Osteoblast (primary cell): Measurements from ENCODE around the gene RAP1GAP. TPM values are rescaled to one million over a fixed set of nuclear protein-coding genes. Genes with fewer than 3 reads are reported as not detected.
A peak's percentile ranks its signal among the peaks of the same experiment; 100 is the strongest.

Experiments
- DNase-seq: peaks from one replicate; pipeline ENCODE4 v3.0.0; 2011; ENCODE audit warnings: low spot score, mixed read lengths; ENCODE audit not compliant: insufficient read length; ENCODE audit errors: missing footprints
- H2AFZ ChIP-seq: 2 replicates; pipeline ENCODE4 v1.6.0; 2011; ENCODE audit warnings: mild to moderate bottlenecking, low read length
- H3K27ac ChIP-seq: 2 replicates; pipeline ENCODE4 v1.5.1; 2011; ENCODE audit warnings: mild to moderate bottlenecking, low read depth, low read length, moderate library complexity
- H3K27me3 ChIP-seq: 2 replicates; pipeline ENCODE4 v1.6.0; 2012; ENCODE audit warnings: mild to moderate bottlenecking, control low read depth, inconsistent platforms, low read length, moderate library complexity; ENCODE audit not compliant: insufficient read depth
- H3K36me3 ChIP-seq: 2 replicates; pipeline ENCODE4 v1.5.1; 2011; ENCODE audit warnings: mild to moderate bottlenecking, low read length, control low read depth, moderate library complexity; ENCODE audit not compliant: insufficient read depth
- H3K4me1 ChIP-seq: 2 replicates; pipeline ENCODE4 v1.5.1; 2011; ENCODE audit warnings: mild to moderate bottlenecking, low read length, control low read depth, moderate library complexity; ENCODE audit not compliant: insufficient read depth
- H3K4me2 ChIP-seq: 2 replicates; pipeline ENCODE4 v1.6.0; 2011; ENCODE audit warnings: mild to moderate bottlenecking, low read length; ENCODE audit not compliant: insufficient read depth
- H3K4me3 ChIP-seq: fragments of 200-600 bp; sonication (generic); 3 replicates; pipeline ENCODE4 v1.5.1; 2012; ENCODE audit warnings: mild to moderate bottlenecking, low read length, inconsistent platforms; ENCODE audit not compliant: insufficient read depth
- H3K79me2 ChIP-seq: 2 replicates; pipeline ENCODE4 v1.6.0; 2012; ENCODE audit warnings: mild to moderate bottlenecking, low read length, control low read depth, inconsistent platforms; ENCODE audit not compliant: insufficient read depth
- H3K9me3 ChIP-seq: 2 replicates; pipeline ENCODE4 v1.5.1; 2011; ENCODE audit warnings: low read depth, low read length, control low read depth
- H4K20me1 ChIP-seq: 2 replicates; pipeline ENCODE4 v1.6.0; 2012; ENCODE audit warnings: mild to moderate bottlenecking, low read length, control low read depth; ENCODE audit not compliant: insufficient read depth
- total RNA-seq: library from RNA; depleted of rRNA; stranded (reverse); fragments of >200 nt; gene quantifications from 2 replicates; pipeline ENCODE4 v1.2.3, GENCODE V29; 2012
- TF ChIP-seq, protein P1 (sequence below): IDR thresholded peaks from 2 replicates; pipeline ENCODE4 v1.5.1; 2011; ENCODE audit warnings: mild to moderate bottlenecking, low read depth, low read length, moderate library complexity; ENCODE audit errors: extremely low read depth

The RAP1GAP gene
- total RNA-seq, 1 donor = under 0.01 TPM

DNA sequence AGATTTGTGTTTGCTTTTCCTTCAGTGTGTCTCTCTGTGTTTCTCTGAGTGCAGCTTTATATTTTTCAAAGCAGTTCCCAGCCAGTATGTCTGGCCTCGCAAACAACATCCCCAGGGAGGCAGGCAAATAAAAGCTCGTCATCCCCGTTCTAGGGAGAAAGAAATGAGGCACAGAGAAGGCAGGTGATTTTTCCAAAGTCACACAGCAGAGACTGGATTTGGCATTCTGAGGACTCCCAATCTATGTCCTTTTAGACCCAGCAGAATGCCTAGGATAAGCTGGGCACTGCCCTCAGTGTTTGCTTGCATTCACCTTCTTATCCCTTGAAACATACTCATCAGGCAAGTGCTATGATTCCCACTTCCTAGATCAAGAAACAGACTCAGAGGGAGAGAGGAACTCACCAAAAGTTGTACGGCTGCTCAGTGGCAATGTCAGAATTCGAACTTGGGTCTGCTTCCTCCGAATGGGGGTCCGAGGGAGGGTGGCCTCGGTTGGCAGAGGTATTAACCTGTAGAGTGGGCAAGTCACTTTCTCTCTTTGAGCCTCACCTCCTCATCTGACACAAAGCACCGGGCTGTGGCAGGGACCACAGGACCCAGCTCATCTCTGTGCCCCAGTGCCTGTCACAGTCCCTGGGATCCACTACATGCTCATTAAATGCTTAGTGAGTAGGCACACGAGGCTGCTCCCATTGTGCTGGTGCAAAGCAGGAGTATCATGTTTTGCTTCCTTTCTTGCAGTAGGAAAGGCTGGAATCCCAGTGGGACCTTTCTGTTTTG is 4.2 kb downstream of the RAP1GAP start:
- Histone ChIP-seq H3K4me2 (no peak overlapping the region), H3K27ac (no peak overlapping the region), H3K9me3 (no peaks in the 10 kb centered on the region), H3K4me3 (no peak overlapping the region), H2AFZ (no peak overlapping the region), H4K20me1 (peaks cover 9% of the 10 kb centered on the region), H3K79me2 (no peaks in the 10 kb centered on the region), H3K36me3 (no peaks in the 10 kb centered on the region), H3K4me1 (peaks cover 13% of the 10 kb centered on the region), H3K27me3 (peaks cover 48% of the 10 kb centered on the region)
- TF ChIP-seq, protein P1, sequence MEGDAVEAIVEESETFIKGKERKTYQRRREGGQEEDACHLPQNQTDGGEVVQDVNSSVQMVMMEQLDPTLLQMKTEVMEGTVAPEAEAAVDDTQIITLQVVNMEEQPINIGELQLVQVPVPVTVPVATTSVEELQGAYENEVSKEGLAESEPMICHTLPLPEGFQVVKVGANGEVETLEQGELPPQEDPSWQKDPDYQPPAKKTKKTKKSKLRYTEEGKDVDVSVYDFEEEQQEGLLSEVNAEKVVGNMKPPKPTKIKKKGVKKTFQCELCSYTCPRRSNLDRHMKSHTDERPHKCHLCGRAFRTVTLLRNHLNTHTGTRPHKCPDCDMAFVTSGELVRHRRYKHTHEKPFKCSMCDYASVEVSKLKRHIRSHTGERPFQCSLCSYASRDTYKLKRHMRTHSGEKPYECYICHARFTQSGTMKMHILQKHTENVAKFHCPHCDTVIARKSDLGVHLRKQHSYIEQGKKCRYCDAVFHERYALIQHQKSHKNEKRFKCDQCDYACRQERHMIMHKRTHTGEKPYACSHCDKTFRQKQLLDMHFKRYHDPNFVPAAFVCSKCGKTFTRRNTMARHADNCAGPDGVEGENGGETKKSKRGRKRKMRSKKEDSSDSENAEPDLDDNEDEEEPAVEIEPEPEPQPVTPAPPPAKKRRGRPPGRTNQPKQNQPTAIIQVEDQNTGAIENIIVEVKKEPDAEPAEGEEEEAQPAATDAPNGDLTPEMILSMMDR = no peak
- DNase-seq = peak; percentile 80

DNA sequence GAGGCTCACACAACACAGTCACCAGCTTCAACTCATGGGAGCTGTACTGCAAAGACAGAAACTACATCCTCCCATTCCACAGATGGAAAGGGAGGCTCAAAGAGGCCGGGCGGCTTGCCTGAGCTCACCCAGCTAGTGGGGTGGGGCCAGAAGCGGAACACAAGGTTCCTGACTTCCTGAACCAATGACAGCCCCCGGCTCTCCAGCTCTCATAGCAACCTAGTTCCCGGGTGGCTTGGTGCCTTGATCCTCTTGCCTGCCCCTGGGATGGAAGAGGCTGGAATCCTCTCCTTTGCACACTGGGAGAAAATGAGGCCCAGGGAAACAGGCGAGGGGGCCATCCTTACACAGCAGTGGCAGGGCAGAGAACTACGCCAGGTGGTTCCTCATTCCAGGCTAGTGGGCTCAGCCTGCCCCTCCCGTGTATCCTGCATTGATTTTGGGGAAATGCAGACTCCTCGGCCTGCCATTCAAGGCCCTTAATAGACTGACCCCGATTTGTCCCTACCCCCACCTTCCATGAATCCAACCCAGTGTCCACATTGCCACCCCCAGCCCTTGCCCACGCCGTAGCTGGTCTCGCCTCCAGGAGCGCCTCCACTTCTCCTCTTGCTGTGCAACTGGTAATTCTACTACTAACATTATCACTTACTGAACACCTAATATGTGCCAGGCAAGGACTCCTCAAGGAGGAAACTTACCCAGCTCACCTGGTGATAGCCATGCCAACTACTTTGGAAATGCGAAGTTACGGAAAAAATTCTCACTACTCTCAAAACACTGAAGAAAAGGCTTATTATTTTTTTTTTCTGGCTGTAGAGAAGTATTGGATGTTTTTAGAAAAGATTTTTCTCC is 5.0 kb downstream of the RAP1GAP start:
- H2AFZ ChIP-seq = no peak overlapping the region
- no peaks in the 10 kb centered on the region for H3K9me3 ChIP-seq
- H3K27ac ChIP-seq = no peak overlapping the region
- peaks cover 7% of the 10 kb centered on the region for H3K4me1 ChIP-seq
- no peak overlapping the region for H3K4me3 ChIP-seq
- no peak overlapping the region for H3K4me2 ChIP-seq
- TF ChIP-seq, protein P1 = no peak
- no peaks in the 10 kb centered on the region for H3K79me2 ChIP-seq
- no peaks in the 10 kb centered on the region for H3K36me3 ChIP-seq
- peaks cover 13% of the 10 kb centered on the region for H4K20me1 ChIP-seq
- peaks cover 46% of the 10 kb centered on the region for H3K27me3 ChIP-seq
- peak; percentile 79 for DNase-seq

DNA sequence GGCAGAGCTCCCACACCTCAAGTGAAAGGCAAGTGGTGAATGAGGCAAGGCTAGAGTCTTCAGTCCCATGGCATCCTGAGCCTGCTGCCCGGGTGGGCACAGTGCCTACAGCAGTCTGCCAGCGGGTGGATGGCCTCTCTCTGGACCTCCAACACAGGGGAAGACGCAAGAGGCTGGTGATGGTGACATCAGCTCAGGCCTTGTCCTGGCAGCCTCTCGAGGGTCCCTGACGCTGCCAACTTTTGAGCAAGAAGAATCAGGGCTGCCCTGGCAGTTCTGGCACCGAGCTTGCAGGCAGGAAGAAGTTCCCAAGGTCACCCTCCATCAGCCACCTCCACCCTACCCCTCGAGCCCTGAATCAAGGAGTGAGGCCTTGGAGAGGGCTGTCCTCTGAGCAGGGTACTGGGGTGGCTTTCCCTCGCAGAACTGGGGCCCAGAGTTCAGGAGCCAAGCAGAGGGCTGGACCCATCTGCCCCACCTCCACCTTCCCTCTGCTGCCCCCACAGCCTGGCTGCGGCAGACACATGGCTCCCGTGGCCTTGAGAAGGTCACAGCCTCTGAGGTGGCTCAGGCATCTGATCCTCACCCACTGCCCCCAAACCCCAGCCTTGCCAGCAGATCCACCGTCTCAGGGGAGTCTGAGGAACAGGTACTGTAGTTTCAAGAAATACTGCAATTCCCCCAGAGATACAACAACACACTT is 5.8 kb downstream of the RAP1GAP start:
- Histone ChIP-seq H3K36me3 (no peaks in the 10 kb centered on the region), H4K20me1 (peaks cover 13% of the 10 kb centered on the region), H3K9me3 (no peaks in the 10 kb centered on the region), H3K4me2 (no peak overlapping the region), H3K27me3 (peaks cover 38% of the 10 kb centered on the region), H3K4me3 (no peak overlapping the region), H2AFZ (no peak overlapping the region), H3K27ac (no peak overlapping the region), H3K4me1 (peaks cover 7% of the 10 kb centered on the region), H3K79me2 (no peaks in the 10 kb centered on the region)
- TF ChIP-seq, protein P1 = no peak
- DNase-seq = peak; percentile 27
